Measurements from ENCODE around the gene DHX16.
"Not testable (repeated sequence)": the region's sequence is repeated elsewhere in the genome, so short reads cannot be mapped to it uniquely, and the experiment has no call there.

Gene DHX16

GRCh38 chr6:30678964-30679726, 6.3 kb upstream of the DHX16 start:
- peak; percentile 87 to 94 (median 90) for DNase-seq

GRCh38 chr6:30676660-30677285, 4.0 kb upstream of the DHX16 start:
- DNase-seq, result no peak

- DNase-seq, result no peak
These were observed 1.9 kb downstream of the DHX16 start for GRCh38 chr6:30670760-30671527.

- DNase-seq, result peak; percentile 57 to 77 (median 70)
These were observed 6.5 kb downstream of the DHX16 start for GRCh38 chr6:30666300-30666699.

GRCh38 chr6:30664994-30665767, 7.6 kb downstream of the DHX16 start:
- DNase-seq, result no peak

GRCh38 chr6:30657922-30658321, 14.9 kb downstream of the DHX16 start:
- DNase-seq, result not testable (repeated sequence)

GRCh38 chr6:30657454-30657853, 15.4 kb downstream of the DHX16 start:
- peak in 1 of 4 experiments; percentile 15 for DNase-seq

- DNase-seq, result peak; percentile 74 to 86 (median 82)
These were observed 16.3 kb downstream of the DHX16 start for GRCh38 chr6:30656513-30656912.

- no peak for DNase-seq
These were observed 17.1 kb downstream of the DHX16 start for GRCh38 chr6:30655743-30656094.

- DNase-seq, result no peak
These were observed 17.7 kb downstream of the DHX16 start for GRCh38 chr6:30654798-30655742.

- DNase-seq, result no peak
These were observed 21.7 kb downstream of the DHX16 start for GRCh38 chr6:30651143-30651542.

- peak; percentile 76 to 89 (median 83) for DNase-seq
These were observed 25.3 kb downstream of the DHX16 start for GRCh38 chr6:30647242-30648116.

GRCh38 chr6:30646450-30647241, 26.2 kb downstream of the DHX16 start, which contains the start of gene C6orf136:
C6orf136 (plus strand) TSS chr6:30647133; CDS start chr6:30647232, 99 bp downstream.
- DNase-seq, result peak; percentile 94 to 98 (median 96)

- DNase-seq, result no peak
These were observed 26.8 kb downstream of the DHX16 start for GRCh38 chr6:30645989-30646388.

GRCh38 chr6:30644769-30645168, 28.0 kb downstream of the DHX16 start:
- DNase-seq, result no peak

- DNase-seq, result no peak
These were observed 29.1 kb downstream of the DHX16 start for GRCh38 chr6:30643656-30644055.

GRCh38 chr6:30641048-30641447, 31.8 kb downstream of the DHX16 start:
- no peak for DNase-seq

- DNase-seq, result peak in 1 of 4 experiments; percentile 11
These were observed 32.3 kb downstream of the DHX16 start for GRCh38 chr6:30640481-30640880.

- no peak for DNase-seq
These were observed 37.0 kb downstream of the DHX16 start for GRCh38 chr6:30635834-30636233.
